GM12878 (cell line): ENCODE data around the gene ABCA7.

Source experiments
- CBX3 ChIP-seq: fragments of 200-600 bp; sonication (generic); IDR thresholded peaks from 2 replicates; pipeline ENCODE4 v1.6.1; 2016; ENCODE audit warnings: low read depth, borderline replicate concordance
- CREB1 ChIP-seq: IDR thresholded peaks from 2 replicates; pipeline ENCODE4 v1.6.1; 2012; ENCODE audit warnings: low read depth, mild to moderate bottlenecking, inconsistent platforms
- ESRRA ChIP-seq: IDR thresholded peaks from 2 replicates; pipeline ENCODE4 v1.6.1; 2012; ENCODE audit warnings: mild to moderate bottlenecking, low read length, improper control_type of control experiment
- MLLT1 ChIP-seq: fragments of 450-650 bp; IDR thresholded peaks from 2 replicates; pipeline ENCODE4 v1.6.1; 2016; ENCODE audit warnings: mild to moderate bottlenecking
- POLR2A ChIP-seq: IDR thresholded peaks from 2 replicates; pipeline ENCODE4 v1.6.1; 2011; ENCODE audit warnings: low read depth, mild to moderate bottlenecking, low read length
- POLR2AphosphoS5 ChIP-seq: IDR thresholded peaks from 2 replicates; pipeline ENCODE4 v1.6.1; 2011; ENCODE audit warnings: mild to moderate bottlenecking, low read length, inconsistent platforms
- REST ChIP-seq: IDR thresholded peaks from 2 replicates; pipeline ENCODE4 v1.6.1; 2012; ENCODE audit warnings: mild to moderate bottlenecking, low read depth, low read length
- TF ChIP-seq, protein P1 (sequence below): IDR thresholded peaks from 2 replicates; pipeline ENCODE4 v1.6.1; 2012; ENCODE audit warnings: low read depth, low read length, improper control_type of control experiment

DNA sequence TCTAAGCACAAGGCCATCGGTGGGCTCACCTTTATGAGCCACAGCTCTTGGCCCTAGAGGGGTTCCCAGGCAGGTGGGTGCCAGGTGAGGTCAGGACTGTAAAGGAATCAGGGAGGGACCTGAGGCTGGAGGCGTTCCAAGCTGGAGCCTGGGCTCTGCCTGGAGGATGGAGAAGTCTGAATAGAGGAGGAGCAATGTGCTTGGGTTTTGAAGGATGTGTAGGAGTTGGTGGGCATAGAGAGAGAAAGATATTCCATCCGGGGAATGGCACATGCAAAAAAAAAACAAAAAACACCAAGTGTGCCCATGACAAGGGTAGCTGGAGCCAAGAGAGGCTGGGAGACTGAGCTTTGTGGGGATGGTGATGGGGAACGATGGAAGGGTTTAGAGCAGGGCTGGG lies 37.3 kb upstream of the ABCA7 start:
- TF ChIP-seq CBX3 (no peak), MLLT1 (no peak), ESRRA (no peak), POLR2A (no peak), CREB1 (no peak), POLR2AphosphoS5 (no peak), REST (no peak)
- TF ChIP-seq, protein P1, sequence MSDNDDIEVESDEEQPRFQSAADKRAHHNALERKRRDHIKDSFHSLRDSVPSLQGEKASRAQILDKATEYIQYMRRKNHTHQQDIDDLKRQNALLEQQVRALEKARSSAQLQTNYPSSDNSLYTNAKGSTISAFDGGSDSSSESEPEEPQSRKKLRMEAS, result no peak
